Astrocyte of the spinal cord (primary cell): ENCODE measurements around the gene TOB2.

ENCODE experiments used
- DNase-seq: peaks from one replicate; pipeline ENCODE4 v3.0.0; 2011; ENCODE audit warnings: low read depth, low spot score
- H3K4me3 ChIP-seq: 2 replicates; pipeline ENCODE4 v1.5.1; 2011; ENCODE audit warnings: low read depth, mild to moderate bottlenecking, low read length, moderate library complexity
- in situ Hi-C: cut with HindIII; loops from 2 replicates; pipeline ENCODE4 v1.10.0; 2017; ENCODE audit warnings: low sequenced_read_pairs
- TF ChIP-seq, protein P1 (sequence below): IDR thresholded peaks from 2 replicates; pipeline ENCODE4 v1.5.1; 2012; ENCODE audit warnings: low read depth, mild to moderate bottlenecking, low read length, inconsistent platforms

Gene TOB2

DNA sequence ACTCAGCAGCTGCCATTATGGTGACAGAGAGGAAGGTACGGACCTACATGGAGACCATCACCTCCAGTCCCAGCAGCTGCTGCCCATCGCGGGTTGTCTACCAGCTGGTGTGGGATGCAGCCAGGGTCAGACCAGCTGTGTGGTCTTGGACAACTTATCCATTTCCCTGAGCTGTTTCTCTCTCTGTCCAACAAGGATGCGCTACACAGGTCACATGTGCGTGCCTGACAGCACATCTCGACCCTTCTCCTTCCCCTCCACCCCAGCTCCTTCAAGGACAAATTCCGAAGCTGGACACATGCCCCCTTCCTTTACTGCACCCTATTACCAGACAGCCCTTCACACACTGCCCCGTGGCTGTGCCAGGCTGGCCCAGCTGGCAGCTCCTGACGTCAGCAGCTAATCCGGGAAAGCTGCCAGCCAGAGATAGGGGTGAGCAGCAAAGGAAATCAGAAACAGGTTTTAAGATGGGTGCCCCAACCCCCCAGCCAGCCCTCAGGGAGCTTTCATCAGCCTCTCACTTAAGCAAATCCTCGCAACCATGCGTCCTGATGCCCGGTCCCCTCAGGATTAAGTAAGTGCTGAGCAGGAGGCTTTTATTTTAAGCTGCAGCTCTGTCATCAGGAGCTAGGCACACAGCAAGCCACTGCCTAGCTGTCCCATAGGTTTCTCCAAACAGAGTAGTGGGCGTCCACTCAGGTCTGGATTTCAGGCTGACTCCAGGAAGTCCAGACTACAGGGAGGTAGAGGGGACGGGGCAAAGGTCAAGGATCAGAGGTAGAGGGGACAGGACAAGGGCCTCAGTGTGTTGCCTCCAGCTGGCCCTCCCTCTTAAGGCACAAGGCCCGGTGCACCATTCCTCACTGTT, 44.6 kb downstream of the TOB2 start:
- H3K4me3 ChIP-seq, result no peak overlapping the region
- peak; percentile 49 for DNase-seq
- in situ Hi-C loops, result no loop called here
- TF ChIP-seq, protein P1, sequence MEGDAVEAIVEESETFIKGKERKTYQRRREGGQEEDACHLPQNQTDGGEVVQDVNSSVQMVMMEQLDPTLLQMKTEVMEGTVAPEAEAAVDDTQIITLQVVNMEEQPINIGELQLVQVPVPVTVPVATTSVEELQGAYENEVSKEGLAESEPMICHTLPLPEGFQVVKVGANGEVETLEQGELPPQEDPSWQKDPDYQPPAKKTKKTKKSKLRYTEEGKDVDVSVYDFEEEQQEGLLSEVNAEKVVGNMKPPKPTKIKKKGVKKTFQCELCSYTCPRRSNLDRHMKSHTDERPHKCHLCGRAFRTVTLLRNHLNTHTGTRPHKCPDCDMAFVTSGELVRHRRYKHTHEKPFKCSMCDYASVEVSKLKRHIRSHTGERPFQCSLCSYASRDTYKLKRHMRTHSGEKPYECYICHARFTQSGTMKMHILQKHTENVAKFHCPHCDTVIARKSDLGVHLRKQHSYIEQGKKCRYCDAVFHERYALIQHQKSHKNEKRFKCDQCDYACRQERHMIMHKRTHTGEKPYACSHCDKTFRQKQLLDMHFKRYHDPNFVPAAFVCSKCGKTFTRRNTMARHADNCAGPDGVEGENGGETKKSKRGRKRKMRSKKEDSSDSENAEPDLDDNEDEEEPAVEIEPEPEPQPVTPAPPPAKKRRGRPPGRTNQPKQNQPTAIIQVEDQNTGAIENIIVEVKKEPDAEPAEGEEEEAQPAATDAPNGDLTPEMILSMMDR, result no peak

DNA sequence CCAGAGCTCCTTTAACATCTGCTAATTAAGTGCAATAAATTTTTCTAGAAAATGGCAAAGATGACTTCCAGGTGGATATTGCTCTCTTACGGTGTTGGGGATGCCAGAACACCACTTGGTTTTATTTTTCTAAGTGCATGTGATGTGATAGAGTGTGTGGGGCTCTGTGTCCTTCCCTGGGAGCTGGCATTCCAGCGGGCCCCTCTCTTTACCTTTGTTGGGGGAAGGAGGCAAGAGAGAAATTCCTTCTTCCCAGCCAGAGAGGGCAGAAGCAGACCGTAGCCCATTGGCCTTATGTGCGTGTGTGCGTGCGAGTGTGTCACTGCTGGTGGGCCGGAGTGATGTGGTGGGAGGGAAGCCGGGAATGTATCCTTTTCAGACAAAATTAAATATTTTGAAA, 47.7 kb downstream of the TOB2 start:
- TF ChIP-seq, protein P1, result no peak
- in situ Hi-C loops, result no loop called here
- H3K4me3 ChIP-seq, result no peak overlapping the region
- DNase-seq, result no peak

DNA sequence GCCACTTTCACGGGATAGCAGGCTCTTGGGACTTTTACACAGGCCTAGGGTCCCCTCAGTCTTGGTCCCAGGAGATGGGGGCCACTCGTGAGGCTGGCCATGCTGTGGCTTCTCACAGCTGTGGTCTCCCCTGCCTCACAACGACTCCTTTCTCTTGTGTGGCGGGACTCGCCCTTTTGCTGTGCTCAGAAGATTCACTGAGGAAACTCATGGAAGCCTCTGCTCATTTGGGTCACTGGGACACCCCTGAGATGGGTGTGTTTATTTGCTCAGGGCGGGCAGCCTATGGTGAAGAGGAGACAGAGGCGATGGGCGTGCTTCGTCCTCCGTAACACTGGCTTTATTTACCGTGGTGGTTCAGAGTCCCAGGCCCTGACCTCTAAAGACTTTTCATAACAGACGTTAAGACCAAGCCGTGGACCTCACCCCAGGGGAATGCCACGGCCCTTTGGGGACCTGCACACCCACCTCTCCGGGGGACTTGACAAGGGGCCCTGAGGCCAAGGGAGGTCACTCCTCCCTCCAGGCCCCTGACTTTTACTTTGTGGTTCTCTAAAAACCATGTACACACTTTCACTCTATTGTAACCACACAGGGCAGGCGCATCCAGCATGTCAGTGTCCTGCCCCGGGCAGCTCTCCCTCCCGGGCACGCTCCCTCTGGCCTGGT, 49.3 kb downstream of the TOB2 start:
- no peak for DNase-seq
- in situ Hi-C loops, result no loop called here
- TF ChIP-seq, protein P1, result no peak
- H3K4me3 ChIP-seq, result no peak overlapping the region

DNA sequence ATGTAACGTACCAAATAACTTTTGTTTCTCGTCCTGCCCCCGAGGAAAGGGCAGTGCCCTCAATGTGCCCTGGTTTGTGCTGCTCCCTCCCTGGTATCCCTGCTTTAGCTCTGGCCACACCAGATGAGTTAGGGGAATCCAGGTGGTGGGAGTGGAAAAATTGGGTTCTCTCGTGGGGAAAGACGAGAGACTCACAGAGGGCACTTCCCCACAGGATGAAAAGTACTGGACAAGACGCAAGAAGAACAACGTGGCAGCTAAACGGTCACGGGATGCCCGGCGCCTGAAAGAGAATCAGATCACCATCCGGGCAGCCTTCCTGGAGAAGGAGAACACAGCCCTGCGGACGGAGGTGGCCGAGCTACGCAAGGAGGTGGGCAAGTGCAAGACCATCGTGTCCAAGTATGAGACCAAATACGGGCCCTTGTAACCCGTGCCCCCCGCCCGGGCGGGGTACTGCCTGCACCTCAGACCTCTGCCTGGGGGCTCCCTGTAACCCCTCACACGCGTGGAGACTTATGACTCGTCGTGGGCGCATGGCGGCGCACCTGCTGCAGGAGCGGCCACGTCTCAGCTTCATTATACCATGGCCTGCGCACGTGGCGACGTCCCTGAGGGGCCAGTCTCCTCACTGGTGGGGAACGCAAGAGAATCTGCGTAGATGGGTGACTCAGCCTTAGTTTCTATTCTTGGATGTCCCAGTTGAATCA, 50.9 kb downstream of the TOB2 start:
- in situ Hi-C loops, result no loop called here

DNA sequence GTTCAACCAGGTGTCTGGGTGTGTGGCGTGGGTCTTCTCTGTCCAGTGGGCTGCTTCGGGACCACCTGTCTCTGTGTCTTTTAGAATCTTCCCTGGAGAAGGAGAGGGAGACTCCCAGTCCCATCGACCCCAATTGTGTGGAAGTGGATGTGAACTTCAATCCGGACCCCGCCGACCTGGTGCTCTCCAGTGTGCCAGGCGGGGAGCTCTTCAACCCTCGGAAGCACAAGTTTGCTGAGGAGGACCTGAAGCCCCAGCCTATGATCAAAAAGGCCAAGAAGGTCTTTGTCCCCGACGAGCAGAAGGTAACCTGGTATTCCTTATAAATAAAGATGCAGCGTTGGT, 52.6 kb downstream of the TOB2 start:
- in situ Hi-C loops, result no loop called here
- no peak for DNase-seq
- no peak overlapping the region for H3K4me3 ChIP-seq
- TF ChIP-seq, protein P1, result no peak

More for the DNA sequence above, 50.9 kb downstream of the TOB2 start:
- H3K4me3 ChIP-seq, result no peak overlapping the region
- no peak for DNase-seq
- TF ChIP-seq, protein P1, result no peak

DNA sequence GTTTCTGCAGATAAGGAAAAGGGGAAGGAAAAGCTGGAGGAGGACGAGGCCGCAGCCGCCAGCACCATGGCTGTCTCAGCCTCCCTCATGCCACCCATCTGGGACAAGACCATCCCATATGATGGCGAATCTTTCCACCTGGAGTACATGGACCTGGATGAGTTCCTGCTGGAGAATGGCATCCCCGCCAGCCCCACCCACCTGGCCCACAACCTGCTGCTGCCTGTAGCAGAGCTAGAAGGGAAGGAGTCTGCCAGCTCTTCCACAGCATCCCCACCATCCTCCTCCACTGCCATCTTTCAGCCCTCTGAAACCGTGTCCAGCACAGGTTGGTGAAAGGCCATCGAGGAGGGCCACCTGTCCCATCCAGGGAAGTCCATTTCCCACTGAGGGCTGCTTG, 59.3 kb downstream of the TOB2 start:
- H3K4me3 ChIP-seq, result no peak overlapping the region
- in situ Hi-C loops, result no loop called here
- TF ChIP-seq, protein P1, result no peak
- DNase-seq, result no peak
